Measurements from ENCODE around the gene ROR2. TPM values are rescaled to one million over a fixed set of nuclear protein-coding genes. Genes with fewer than 3 reads are reported as not detected.
A peak's percentile ranks its signal among the peaks of the same experiment; 100 is the strongest.

The ROR2 gene
- total and polyA plus RNA-seq, 11 donors: 0.18 to 9.0 (median 0.49) TPM

DNA sequence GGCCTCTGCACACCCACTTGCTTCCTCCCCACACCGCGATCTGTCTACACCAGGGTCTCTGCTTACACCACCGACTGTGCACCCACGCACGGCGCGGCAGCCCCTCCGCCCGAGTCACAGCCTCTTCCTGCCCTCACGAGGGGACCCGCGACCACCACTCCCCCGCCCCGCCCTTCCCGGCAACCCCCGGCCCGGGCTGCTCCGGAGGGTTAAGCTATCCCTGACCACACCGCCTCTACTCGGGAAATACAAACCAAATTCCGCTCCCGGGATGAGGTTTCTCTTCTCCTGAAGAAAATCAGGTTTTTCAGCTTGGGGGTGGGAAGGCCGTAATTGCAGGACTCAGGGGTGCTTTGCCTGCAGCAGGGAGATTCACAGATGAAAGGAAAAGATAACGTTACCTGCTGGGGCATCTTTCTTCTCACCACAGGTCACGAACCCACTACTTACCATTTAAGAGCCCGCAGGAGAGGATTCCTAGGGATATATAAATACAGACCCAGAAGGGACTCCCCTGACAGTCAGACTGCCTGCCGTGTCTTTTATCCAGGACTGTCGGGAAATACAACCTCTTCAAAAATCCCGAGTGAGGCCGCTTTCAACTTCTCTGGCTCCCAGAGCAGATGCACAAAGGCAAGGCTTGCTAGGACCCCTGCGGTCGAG lies 63.5 kb downstream of the ROR2 start:
- WGBS, 4 donors: 56 to 68% (median 62%) methylated on average over 26 to 32 of the region's 32 CpGs
- H3K27ac ChIP-seq: no peak overlapping the region
- no peaks in the 10 kb centered on the region for H3K4me1 ChIP-seq
- ATAC-seq: no peak
- H3K36me3 ChIP-seq: no peaks in the 10 kb centered on the region
- no peak for TF ChIP-seq POLR2A (IDR thresholded peaks at IDR 0.05)
- peaks cover 0 to 12% (median 0%) of the 10 kb centered on the region in 9 donors for H3K27me3 ChIP-seq
- H3K9me3 ChIP-seq: no peaks in the 10 kb centered on the region
- H3K4me3 ChIP-seq: no peak overlapping the region
- intact Hi-C loops (cut with DNase I): no loop called here
- no peak for DNase-seq

DNA sequence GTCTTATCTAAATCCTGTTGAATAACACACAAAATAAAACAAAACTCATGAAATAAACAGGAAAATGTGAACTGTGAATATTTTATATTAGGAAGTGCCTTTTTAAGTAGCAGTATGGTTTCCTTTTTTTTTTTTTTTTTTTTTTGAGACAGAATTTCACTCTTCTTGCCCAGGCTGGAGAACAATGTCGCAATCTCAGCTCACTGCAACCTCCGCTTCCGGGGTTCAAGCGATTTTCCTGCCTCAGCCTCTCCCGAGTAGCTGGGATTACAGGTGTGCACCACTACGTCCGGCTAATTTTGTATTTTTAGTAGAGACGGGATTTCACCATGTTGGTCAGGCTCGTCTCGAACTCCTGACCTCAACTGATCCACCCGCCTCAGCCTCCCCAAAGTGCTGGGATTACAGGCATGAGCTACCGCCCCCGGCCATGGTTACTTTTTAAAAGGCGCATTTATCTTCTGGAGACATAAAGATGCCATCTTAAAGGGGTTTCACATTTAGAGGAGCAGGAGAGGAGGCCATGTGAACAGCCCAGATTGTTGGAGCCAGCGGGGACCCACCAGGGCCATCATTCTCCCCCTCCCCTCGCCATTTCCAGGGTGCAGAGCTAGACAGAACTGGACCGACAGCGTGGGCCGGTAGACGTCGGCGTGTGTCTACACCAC lies 64.1 kb downstream of the ROR2 start:
- WGBS, 4 donors: 69 to 86% (median 79%) methylated on average over 20 to 22 of the region's 22 CpGs
- intact Hi-C loops (cut with DNase I): no loop called here

DNA sequence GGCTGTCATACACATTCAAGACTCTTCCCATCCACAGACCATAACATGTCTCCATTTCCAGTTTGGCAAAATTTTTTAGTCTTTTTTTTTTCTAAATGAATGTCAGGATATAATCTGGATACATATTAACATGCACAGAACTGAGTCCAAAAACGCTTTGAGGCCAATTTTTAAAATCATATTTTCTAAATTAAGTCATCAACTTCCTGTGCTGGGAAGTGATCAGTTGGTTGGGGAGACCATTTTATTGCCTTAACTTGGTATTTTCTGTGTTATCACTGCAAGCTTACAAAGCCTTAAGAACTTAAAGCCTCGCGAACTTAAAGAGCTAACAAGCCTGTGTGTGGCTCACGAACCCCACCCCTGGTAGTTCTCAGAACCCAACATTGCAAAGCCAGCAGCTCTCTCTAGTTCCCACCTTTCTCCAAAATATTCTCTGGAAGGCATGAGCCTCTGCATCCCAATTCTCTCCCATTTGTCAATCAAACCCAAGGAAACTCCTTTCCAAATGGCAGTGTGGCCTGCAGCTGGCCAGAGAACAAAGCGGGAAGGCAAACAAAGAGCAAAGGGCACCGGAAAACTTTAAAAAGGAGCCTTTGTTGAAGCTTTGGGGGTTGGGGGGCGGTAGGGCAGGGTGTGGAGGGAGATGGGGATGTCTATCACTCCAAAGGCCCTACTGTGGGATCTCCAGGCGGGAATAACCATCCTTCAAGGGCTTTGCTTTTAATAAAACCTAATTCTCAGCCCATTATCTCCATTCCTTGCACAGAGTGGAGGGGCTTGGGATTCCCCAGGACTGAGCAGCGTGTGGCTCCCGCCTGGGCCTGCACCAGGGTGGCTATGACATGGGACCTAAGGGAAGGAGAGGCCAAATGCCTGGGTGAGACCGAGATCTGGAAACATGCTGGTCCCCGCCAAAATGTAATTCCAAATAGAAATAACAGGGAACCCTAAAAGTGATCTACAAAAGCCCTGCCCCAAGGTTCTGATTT lies 65.0 kb downstream of the ROR2 start:
- peaks cover 0 to 12% (median 0%) of the 10 kb centered on the region in 9 donors for H3K27me3 ChIP-seq
- DNase-seq (no peak), ATAC-seq (no peak)
- no peaks in the 10 kb centered on the region for H3K36me3 ChIP-seq
- no peak overlapping the region for H3K4me3 ChIP-seq
- 70 to 79% (median 78%) methylated on average over 12 of the region's 12 CpGs for WGBS, 4 donors
- TF ChIP-seq CTCF (IDR thresholded peaks at IDR 0.05) (no peak), POLR2A (IDR thresholded peaks at IDR 0.05) (no peak)
- peaks cover 0 to 5% (median 0%) of the 10 kb centered on the region in 12 donors for H3K4me1 ChIP-seq
- H3K9me3 ChIP-seq: no peaks in the 10 kb centered on the region
- H3K27ac ChIP-seq: peak overlapping the region in 3 of 12 donors; percentile 14 to 51 (median 40)
- intact Hi-C loops (cut with DNase I): no loop called here

More for the DNA sequence above, 64.1 kb downstream of the ROR2 start:
- peaks cover 0 to 12% (median 0%) of the 10 kb centered on the region in 9 donors for H3K27me3 ChIP-seq
- no peaks in the 10 kb centered on the region for H3K9me3 ChIP-seq
- peak overlapping the region in 1 of 12 donors; percentile 51 for H3K27ac ChIP-seq
- TF ChIP-seq POLR2A (IDR thresholded peaks at IDR 0.05) (no peak), CTCF (IDR thresholded peaks at IDR 0.05) (no peak)
- peaks cover 0 to under 1% (median 0%) of the 10 kb centered on the region in 12 donors for H3K4me1 ChIP-seq
- no peaks in the 10 kb centered on the region for H3K36me3 ChIP-seq
- H3K4me3 ChIP-seq: no peak overlapping the region
- ATAC-seq (no peak), DNase-seq (no peak)

- no peak overlapping the region for H3K4me3 ChIP-seq
- no peaks in the 10 kb centered on the region for H3K36me3 ChIP-seq
- H3K27ac ChIP-seq: peak overlapping the region in 1 of 12 donors; percentile 27
- 93 to 100% (median 97%) methylated on average over 1 of the region's 1 CpG for WGBS, 4 donors
- intact Hi-C loops (cut with DNase I): no loop called here
- no peaks in the 10 kb centered on the region for H3K9me3 ChIP-seq
- H3K27me3 ChIP-seq: peaks cover 0 to 12% (median 0%) of the 10 kb centered on the region in 9 donors
- DNase-seq (no peak), ATAC-seq (no peak)
- TF ChIP-seq POLR2A (IDR thresholded peaks at IDR 0.05) (no peak), CTCF (IDR thresholded peaks at IDR 0.05) (no peak)
- peaks cover 0 to 5% (median 0%) of the 10 kb centered on the region in 12 donors for H3K4me1 ChIP-seq
Measured at GRCh38 chr9:91884153-91884552, 65.9 kb downstream of the ROR2 start.

Data from heart left ventricle (tissue), 16 donors.